HFF-Myc (cell line): ENCODE measurements around the gene ADRM1.

Experiments used
- DNase-seq: peaks from one replicate; pipeline ENCODE4 v3.0.0-alpha.2; 2011; ENCODE audit warnings: low read depth; ENCODE audit errors: extremely low read depth
- H3K4me3 ChIP-seq: replicated peaks from 2 replicates; pipeline ENCODE4 v1.5.1; 2011; ENCODE audit warnings: low read depth, mild to moderate bottlenecking, control low read depth, low read length
- CTCF ChIP-seq: IDR thresholded peaks from 2 replicates; pipeline ENCODE4 v1.5.1; 2012; ENCODE audit warnings: mild to moderate bottlenecking, low read depth, low read length, control low read depth; ENCODE audit errors: missing control alignments

Gene ADRM1, protein sequence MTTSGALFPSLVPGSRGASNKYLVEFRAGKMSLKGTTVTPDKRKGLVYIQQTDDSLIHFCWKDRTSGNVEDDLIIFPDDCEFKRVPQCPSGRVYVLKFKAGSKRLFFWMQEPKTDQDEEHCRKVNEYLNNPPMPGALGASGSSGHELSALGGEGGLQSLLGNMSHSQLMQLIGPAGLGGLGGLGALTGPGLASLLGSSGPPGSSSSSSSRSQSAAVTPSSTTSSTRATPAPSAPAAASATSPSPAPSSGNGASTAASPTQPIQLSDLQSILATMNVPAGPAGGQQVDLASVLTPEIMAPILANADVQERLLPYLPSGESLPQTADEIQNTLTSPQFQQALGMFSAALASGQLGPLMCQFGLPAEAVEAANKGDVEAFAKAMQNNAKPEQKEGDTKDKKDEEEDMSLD

GRCh38 chr20:62302341-62303061 lies at the start of gene ADRM1:
Gene ADRM1 (plus strand): TSS chr20:62302997. CDS start chr20:62303569, 572 bp downstream.
- DNase-seq: peak; percentile 71
- peak; percentile 84 for TF ChIP-seq CTCF
- H3K4me3 ChIP-seq: peak within 1 kb of the TSS; percentile 76

DNA sequence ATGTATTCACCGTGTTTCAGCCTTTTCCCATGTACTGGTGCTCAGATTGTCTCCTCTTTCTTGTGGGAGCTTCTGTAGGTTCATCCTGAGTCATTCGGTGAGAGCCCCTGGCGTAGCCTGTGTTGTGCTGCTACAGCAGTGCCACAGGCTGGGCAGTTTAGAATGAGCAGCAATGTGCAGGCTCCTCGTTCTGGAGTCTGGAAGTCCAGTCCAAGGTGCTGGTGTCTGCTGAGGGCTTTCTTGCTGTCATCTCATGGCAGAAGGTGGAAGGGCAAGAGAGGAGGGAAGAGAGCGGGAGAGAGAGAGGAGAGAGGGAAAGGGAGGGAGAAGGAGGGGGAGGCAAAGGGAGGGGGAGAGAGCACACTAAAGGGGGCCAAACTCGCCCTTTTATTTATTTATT lies 49.4 kb upstream of the ADRM1 start:
- no peak for TF ChIP-seq CTCF
- H3K4me3 ChIP-seq: no peak overlapping the region
- DNase-seq: no peak

DNA sequence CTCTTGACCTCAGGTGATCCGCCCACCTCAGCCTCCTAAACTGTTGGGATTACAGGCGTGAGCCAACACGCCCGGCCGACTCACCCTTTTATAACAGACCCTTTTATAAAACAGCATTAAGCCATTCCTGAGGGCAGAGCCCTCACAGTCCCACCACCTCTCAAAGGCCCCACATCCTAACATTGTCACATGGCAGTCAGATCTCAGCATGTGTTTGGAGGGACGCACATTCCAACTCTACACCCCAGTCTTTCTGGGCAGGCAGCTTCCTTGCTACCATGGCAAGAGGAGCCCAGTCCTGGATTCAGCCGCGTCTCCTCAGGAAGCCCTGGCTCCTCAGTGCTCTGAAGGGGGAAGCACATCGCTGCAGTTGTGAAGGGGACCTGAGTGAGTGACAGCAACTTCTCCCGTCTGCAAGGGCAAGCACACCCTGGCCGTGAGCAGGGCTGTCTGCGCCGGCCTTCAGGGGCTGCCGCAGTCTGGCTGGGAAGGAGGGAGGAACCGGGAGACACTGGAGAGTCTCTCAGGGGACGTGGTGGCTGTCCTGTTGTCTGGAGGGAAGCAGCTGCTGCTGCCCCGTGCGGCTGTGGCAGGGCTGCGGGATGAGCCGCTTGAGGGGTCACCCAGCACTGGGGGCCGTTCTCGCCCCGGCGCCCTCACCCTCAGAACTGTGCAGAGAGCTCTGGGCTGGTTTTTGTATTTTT lies 48.6 kb upstream of the ADRM1 start:
- no peak for DNase-seq
- no peak overlapping the region for H3K4me3 ChIP-seq
- no peak for TF ChIP-seq CTCF

- TF ChIP-seq CTCF: no peak
- DNase-seq: no peak
- H3K4me3 ChIP-seq: no peak overlapping the region
These were observed 46.8 kb upstream of the ADRM1 start for GRCh38 chr20:62255976-62256375.

DNA sequence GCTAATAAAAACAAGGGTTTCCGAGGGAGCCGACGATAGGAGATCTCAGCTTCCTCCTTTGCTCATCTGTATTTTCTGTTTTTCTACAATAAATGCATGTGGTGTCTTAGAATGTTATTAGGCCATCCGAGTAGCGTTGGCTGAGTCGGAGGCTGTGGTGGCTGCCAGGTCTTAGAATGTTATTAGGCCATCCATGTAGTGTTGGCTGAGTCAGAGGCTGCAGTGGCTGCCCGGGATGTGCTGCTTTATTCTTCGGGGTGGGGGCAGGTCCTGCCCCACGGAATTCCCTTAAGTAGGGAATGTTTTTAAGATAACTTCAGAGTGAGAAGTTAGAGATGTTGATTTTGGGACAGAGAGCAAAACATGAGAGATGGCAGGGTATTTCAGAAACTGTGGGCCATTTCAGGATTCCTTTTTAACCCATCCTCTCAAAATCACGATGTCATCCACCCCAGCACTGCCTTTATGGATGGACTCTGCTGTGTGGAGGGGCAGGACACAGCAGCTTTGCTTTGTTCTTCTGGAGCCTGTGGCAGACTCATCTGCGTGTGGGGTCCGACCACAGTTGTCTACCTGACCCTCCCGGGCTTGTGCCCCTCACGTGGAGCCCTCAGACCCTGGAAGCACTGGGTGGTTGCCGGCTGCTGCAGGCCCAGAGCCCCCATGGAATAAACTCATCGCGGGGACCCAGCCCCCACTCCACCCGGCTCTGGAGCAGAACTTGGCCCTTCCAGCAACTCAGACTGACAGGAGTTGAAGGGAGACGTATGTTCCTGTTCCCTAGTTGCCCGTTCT lies 44.1 kb upstream of the ADRM1 start:
- no peak for DNase-seq
- no peak for TF ChIP-seq CTCF
- no peak overlapping the region for H3K4me3 ChIP-seq

DNA sequence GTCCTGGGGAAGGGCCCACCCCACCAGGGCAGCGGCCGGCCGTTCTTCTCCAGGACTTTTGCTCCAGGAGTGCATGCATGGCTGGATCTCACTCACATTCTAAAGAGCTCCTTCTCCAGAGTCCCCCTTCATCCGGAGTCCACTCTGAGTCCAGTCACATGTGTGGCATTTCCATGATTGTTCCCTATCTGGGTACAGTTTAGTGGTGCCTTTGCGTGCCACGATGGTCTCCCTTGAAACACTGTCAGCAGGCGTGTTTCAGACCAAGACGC lies 43.6 kb upstream of the ADRM1 start:
- TF ChIP-seq CTCF: no peak
- H3K4me3 ChIP-seq: no peak overlapping the region
- no peak for DNase-seq
